Occipital lobe (tissue), 2 donors: ENCODE results near the gene FLYWCH2. TPM values are rescaled to one million over a fixed set of nuclear protein-coding genes. Genes with fewer than 3 reads are reported as not detected.

ENCODE experiments used
- DNase-seq: peaks from one replicate; lab custom pipeline; 2025; lab: John Stamatoyannopoulos, UW
- total RNA-seq: library from RNA; depleted of rRNA; stranded (reverse); fragments of >200 nt; gene quantifications from one replicate; pipeline ENCODE4 v1.2.3, GENCODE V29; 2014

The FLYWCH2 gene
- total RNA-seq, 1 donor from 2014 or later: 43.8 TPM

DNA sequence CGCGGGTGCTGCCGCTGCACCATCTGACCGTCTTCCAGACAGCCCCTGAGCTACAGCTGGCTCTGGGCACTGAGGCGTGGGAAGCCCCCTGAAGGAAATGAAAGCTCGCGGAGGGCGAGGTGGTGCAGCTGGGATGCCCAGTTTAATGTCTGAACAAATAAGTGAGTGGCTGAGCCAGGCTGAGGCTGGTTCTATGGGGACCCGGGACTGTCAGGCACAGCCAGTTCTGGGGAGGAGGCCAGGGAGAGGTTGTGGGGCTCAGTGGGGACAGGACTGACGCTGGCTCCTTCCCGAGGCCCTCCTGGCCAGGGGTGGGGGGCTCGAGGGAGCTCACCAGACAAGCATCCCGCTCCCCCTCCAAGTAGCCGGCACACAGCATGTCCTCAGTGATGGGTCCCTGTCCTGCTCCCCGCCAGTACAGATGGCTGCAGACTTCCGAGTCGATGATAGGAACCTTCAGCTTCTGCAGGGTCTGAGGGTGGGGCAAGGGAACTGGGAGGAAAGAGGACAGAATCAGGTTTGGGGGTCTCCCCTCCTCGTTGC, 29.4 kb upstream of the FLYWCH2 start:
- DNase-seq: no peak

DNA sequence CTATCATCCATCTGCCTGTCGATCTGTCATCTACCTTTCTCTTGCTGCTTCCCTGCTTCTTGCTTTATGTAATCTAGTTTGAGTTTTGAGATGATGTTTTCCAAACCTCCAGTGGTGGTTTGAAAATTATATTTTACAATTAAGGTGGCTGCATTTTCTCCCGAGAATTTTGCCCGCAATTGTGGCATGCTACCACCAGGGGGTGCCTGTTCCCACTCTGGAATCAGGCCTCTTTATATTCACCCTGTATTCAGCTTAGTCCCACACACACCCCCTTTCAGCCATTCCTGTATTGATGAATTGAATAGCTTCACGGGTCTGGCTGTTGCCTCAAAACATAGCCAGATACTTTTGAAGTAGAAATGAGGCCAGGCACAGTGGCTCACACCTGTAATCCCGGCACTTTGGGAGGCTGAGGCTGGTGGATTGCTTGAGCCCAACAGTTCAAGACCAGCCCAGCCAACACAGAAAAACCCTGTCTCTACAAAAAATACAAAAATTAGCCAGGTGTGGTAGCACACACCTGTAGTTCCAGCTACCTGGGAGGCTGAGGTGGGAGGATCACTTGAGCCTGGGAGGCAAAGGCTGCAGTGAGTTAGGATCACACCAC, 28.2 kb upstream of the FLYWCH2 start:
- no peak for DNase-seq

DNA sequence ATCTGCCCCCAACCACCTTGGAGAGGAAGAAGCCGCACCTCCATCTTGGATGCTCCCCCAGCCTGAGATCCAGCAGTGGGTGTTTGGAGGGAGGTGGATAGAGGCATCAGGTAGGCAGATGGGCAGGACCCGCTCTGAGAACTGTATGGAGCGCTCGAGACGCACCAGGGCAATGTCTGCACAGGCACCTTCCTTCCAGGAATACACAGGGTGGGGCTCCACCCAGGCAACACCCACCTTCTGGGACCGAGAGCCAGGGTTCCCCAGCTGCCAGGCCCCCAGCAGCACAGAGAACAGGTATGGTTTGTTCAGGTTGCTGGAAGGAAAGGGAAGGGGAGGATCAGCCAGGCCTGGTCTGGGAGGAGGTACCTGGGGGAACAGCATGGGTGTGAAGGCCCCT, 27.5 kb upstream of the FLYWCH2 start:
- DNase-seq: no peak

DNA sequence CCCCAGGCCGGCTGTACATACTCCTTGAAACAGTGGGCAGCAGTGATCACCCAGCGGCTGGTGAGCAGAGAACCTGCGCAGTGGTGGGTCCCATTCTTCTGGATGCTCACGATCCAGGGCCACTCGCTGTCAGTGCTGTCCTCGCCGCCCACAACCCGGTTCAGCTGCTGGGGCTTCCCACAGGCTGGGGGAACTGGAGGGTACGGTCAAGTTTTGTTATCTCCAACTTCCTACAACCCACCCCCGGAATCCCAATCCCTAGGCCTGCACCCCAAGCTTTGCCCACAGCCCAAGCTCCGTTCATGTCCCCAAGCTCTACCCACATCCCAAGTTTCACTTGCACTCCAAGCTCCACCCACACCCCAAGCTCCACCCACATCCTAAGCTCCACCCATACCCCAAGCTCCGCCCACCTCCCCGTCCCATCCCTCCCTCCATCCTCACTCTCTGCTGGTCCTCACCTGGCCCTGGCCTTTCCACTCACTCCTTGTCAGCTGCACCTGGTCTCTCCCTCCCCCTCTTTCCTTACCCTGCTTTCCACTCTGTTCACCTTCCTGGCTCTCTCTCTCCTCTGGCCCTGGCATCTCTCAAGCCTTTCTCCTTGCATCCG, 26.8 kb upstream of the FLYWCH2 start:
- no peak for DNase-seq

DNA sequence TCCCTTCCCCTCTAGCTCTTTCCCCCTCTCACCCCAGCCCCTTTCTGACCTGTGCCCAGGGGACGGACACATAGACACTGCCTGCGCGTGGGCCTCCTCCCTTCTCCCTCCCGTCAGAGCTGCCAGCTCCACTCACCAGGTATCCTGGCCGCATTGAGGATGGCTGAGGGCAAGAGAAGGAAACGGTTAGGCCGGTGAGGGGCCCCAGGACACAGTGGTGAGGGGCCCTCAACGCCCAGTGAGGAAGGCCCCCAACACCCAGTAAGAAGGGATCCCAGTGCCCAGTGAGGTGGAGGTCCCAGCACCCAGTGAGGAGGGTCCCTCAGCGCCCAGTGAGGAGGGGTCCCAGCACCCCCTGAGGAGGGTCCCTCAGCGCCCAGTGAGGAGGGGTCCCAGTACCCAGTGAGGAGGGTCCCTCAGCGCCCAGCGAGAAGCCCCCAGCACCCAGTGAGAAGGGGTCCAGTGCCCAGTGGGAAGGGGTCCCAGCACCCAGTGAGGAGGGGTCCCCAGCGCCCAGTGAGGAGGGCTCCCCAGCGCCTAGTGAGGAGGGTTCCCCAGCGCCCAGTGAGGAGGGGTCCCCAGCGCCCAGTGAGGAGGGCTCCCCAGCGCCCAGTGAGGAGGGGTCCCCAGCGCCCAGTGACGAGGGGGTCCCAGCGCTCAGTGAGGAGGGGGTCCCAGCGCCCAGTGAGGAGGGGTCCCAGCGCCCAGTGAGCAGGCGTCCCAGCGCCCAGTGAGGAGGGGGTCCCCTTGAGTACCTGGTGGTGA, 26.1 kb upstream of the FLYWCH2 start:
- DNase-seq: no peak

DNA sequence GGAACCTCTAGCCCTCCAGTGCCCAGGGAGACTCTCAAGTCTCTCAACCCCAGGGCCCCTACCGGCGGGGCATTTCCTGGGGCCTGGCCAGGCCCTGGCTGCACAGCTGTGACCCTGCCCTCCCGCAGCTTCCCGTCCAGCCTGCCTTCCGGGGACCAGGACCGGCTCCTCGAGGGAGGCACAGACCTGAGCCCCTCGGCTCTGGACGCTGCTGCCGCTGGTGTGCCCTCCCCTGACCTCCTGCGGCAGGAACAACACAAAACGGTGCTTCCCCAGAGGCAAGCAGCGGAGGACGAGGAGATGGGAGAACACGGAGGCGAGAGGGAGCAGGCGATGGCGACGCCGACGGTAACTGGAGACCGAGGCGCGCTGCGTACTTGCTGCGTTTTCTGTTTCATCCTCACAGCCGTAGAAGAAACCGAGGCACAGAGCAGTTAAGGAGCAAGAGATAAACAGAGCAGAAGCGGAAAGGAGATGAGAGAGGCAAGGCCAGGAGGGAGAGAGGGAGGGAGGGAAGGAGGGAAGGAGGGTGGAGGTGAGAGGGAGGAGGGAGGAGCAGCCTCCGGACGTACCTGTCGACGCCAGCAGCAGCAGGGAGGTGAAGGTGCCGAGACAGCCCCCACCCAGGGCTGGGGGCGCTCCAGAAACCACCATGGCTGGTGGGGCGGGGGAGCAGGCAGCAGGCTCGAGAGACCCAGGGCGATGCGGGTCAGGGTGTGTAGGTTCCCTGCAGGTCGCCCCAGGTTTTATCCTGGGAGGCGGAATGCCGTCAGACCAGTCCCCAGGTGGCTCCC, 25.4 kb upstream of the FLYWCH2 start, which contains the start of gene PRSS22:
TSS of gene PRSS22 (minus strand) at position 720 of the 794 bp plus-strand sequence. CDS start at position 654, 66 bp downstream.
- DNase-seq: no peak

DNA sequence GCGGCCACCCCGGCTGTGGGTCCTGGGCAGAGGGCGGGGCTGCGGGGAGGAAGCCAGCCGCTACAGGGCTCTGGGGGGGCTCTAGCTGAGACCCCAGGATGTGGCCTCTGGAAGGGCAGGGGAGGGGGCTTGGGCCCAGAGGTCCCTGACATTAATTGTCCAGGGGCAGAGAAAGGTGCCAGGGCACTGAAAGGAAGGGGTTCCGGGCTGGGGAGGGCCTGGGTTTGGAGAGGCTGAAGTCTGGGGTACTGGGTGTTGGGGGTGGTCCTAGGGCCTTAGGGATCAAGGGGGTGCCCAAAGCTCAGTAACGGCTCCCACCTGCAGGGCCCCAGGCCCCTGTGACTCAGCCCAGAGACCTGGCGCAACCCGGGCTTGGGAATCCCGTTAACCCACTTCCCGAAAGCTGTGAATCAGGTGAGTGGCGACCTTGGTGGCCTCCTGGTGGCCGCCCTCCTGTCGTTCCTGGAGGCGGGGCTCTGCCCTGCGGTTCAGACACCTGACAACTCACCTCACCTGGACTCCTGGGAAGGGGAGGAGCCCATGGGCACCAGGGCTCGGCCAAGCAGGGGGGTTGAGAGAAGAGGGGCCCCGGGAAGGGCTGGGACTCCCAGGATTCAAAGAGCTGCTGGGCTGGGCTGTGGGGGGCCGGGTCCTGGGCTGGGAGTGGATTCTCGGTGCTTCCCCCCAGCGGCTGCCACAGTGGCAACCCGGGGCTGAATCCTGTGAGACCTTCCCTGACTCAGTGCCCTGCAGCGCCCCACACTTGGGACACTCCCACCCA, 24.6 kb upstream of the FLYWCH2 start:
- no peak for DNase-seq

DNA sequence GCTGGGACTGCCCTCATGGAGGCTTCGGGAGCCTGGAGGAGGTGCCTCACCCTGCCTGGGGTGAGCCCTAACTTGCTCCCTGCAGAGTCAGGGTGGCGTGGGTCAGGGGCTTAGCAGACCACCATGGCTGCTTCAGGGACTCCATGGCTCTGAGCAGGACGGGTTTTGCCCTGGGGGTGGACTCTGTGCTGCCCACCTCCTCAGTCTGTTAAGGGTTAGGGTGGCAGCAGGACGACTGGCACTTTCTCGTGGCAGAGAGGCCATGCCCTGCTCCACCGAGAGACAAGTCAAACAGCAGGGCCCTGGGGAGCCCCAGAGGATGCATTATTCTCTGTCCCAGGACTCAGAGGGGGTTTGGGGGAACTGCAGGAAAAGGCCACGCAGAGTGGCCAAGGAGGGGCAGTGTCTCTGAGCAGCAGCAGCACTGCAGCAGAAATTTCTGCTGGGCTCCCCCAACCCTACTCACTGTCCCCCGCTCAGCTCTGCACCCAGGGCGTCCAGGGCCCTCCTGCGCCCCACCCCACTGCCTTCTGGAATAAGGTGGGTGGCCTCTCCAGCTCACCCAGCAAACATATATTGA, 23.2 kb upstream of the FLYWCH2 start:
- no peak for DNase-seq

DNA sequence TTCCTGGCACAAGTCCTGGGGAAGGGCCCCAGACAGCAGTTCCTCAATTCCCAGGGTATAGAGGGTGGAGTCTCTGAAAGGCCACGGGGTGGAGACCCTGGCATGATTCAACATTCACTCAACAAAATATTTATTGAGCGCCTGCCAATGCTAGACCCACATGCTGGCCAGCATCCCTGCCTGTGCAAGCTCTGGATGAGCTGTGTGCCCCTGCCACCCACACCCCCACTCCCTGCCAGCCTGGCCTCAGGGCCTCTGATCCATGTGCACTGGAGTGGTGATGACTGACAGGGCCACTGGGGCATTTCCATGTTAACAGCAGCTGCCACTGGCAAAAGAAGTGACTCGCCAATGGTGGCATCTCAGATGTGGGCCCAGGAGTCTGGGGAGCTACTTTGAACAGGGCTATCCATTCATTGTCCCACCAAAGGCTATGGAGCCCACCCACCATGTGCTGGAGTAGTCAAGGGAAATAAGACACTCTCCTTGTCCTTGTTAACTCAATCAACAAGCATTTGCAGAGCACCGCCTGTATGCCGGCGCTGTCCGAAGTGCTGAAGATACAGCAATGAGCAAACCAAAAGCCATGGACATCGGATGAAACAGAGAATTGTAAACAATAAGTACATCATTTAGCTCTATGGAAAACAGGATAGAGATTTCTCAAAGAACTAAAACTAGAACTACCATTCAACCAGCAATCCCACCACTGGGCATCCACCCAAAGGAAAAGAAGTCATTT, 22.0 kb upstream of the FLYWCH2 start:
- DNase-seq: no peak

DNA sequence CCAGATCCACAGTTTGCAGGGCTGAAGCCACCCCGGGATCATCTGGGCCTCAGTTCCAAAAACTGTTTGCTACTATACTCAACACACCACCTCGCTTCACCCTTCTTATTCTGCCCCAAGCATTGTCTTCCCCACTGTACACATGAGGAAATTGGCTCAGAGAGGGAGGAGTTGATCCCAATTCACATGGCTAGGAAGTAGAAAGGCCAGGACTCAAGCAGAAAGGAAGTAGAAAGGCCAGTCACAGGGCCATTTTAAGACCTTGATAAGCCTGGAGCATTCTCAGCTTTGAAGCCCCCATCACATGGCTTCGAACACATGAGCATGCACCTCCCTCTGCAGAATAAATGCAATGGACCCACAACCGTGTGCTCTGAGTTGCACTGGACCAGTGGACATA, 17.4 kb upstream of the FLYWCH2 start:
- DNase-seq: no peak

DNA sequence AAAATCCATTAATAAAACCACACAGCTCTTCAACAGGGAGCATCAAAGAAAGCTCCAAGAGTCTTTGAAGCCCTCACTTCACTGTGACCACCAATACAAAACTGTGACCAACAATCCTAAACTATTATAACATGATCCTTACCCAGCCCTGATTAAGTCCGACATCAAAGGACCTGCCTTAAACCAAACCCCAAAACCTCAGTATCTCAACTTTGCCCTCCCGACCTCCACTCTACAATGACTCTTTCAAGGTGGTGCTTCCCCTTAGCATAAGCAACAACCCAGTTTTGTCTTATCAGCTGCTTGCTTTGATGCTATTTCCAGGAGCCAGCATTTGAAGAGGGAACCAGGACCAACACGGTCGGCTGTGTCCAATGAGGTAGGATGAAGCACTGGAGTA, 16.6 kb upstream of the FLYWCH2 start:
- no peak for DNase-seq

DNA sequence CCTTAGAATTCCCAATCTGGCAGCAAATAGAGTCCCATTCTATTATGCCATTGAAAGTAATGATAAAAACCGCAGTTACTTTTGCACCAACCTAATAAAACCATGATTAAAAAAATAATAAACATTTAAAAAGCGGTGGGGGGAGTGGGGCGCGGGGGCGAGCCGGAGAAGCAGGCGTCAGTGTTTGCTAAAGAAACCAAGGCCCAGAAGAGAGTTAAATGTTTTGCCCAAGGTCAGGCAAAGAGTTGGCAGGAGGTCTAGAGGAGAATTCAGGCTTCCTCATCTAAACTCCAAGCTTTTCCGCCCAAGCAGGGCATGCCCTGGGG, 15.4 kb upstream of the FLYWCH2 start:
- no peak for DNase-seq

DNA sequence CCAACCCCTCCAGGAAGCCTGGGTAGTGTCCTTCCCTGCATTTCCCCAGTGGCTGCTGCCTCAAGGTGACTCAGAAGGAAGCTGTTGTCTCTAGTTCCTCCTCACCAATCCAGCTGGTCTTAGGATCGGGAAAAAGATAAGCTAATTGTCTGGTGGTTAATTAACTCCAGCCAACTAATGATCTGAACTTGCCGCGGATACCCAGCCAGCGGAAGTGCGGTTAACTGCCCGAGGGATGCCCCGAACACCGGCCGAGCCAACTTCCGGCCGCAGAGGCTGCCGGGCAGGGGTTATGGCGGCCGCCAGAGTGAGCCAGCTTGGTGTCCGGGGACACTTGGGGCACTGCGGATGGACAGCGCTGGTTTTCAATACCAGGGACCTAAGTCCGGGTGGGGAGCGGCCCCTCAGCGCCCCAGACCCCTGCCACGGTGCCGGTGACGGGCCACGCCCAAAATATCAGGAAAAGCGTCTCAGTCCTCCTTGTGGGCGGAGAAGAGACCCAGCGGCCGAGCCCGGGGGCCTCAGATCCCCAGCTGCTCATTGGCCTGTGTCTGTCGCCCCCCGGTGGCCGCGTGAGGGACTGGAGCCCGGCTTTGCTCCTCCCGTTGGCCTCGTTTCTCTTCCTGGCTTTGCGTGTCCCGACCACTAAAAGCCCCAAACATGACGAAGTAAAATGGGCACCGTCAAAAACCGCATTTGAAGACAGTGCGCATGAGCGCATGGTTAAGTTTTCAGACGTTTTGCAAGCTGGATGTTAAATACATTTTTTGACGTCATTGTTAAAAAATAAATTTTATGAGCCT, 14.8 kb upstream of the FLYWCH2 start:
- peak; percentile 93 for DNase-seq

DNA sequence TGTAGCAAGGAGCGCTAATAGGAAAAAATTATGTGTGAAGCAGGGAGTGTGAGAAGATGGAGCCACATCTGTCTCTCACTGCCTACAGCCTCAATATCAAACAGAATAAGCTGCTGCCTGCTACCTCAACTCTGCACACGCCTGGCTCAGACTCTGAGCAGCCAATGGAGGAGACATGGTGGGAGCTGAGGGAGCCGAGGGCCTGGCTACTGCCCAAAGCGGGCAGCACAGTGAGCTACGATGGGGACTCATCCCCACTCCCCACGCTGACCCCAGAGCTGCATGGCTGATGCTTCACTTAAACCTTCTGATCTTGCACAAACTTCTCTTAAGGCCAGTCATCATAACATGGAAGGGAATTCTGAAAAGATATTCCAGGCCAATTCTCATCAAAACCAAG, 11.1 kb upstream of the FLYWCH2 start:
- no peak for DNase-seq

DNA sequence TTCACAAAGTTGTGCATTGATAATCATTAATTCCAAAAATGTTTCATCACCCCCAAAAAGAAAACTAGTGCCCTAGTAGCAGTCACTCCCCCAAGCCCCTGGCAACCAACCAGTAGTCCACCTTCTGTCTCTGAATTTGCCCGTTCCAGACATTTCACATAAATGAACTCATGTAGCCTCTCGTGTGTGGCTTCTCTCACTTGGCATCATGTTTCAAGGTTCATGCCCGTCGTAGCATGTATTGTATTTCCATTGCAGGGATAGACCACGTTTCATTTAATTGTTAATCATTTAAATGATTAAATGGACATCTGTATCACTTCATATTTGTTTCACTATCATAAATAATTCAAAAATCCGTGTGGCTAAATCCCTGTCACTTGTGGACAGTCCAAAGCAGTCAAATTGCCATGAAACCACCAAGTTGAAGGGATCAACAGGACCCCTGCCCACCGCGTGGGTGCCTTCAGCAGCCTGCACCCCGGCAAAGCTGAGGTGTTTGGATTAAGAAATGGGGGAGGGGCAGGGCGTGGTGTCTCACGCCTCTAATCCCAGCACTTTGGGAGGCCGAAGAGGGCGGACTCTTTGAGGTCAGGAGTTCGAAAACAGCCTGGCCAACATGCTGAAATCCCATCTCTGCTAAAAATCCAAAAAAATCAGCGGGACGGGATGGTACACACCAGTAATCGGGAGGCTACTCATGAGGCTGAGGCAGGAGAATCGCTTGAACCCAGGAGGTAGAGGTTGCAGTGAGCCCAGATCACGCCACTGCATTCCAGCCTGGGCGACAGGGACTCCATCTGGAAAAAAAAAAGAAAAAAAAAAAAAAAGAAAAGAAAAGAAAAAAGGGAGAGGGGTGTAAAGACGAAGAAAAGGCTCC, 8.7 kb upstream of the FLYWCH2 start:
- DNase-seq: no peak

DNA sequence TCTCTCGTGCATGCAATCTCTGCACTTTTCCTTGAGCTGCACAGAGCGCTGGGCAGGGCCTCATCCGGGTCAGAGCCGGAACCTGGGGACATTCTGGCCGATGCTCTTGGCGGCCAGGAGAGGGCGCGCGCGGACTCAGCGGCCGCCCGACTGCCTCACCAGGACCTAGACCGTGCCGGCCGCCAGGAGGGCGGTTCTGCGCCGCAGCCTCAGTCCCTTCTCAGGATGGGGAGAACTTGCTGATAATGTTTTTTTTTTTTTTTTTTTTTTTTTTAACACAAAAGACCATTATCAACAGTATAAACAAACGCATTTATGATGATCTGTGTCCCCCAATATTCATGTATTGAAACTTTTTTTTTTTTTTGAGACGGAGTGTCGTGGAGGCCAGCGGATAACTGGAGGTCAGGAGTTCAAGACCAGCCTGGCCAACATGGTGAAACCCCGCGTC, 8.1 kb upstream of the FLYWCH2 start:
- DNase-seq: peak; percentile 35

DNA sequence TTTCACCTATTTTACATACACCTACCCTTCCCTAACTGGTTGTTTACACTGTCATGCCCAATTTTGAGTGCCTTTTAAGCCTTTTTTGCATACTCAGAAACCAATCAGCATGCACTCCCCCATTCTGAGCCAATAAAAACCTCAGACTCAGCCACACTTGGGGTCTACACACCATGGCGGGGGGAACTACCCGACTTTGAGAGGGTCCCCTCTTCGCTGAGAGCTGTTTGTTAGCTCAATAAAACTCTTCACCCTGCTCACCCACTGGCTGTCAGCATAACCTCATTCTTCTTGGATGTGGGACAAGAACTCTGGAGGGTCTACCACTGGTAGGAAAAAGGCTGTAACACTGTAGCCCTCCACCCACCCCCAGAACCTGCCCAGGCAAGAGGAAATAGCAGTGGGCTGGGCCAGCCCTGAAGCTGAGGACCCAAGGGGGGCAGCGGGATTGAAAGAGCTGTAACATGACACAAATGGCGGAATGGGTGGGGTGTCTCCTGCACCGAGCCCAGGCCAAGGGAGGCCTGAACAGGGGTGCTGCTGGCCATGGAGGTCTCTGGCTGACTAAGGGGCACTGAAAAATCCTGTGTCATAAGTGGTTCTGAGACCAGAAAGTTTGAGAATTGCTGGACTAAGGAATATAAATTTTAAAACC, 3.0 kb upstream of the FLYWCH2 start:
- DNase-seq: no peak
